SJSA1 (cell line): ENCODE data around the gene ADAMTS10. TPM values are rescaled to one million over a fixed set of nuclear protein-coding genes. Genes with fewer than 3 reads are reported as not detected.
"Not testable (repeated sequence)": the region's sequence is repeated elsewhere in the genome, so short reads cannot be mapped to it uniquely, and the experiment has no call there.

ENCODE experiments used
- DNase-seq, 2 experiments: peaks; one replicate each; pipeline ENCODE4 v3.0.0-alpha.2; 2015 to 2020; ENCODE audit warnings: low spot score in 2 of 2, low read depth in 1 of 2
- H3K27ac ChIP-seq: fragments of 250-450 bp; sonication (Bioruptor Pico); 2 replicates; pipeline ENCODE4 v1.5.1; 2020; ENCODE audit warnings: mild to moderate bottlenecking, moderate library complexity
- H3K27me3 ChIP-seq: fragments of 250-450 bp; sonication (Bioruptor Pico); replicated peaks from 2 replicates; pipeline ENCODE4 v1.5.1; 2020; ENCODE audit warnings: mild to moderate bottlenecking, moderate library complexity
- H3K36me3 ChIP-seq: fragments of 250-450 bp; sonication (Bioruptor Pico); 2 replicates; pipeline ENCODE4 v1.5.1; 2020; ENCODE audit warnings: mild to moderate bottlenecking
- H3K4me1 ChIP-seq: fragments of 250-450 bp; sonication (Bioruptor Pico); replicated peaks from 2 replicates; pipeline ENCODE4 v1.6.1; 2021; ENCODE audit warnings: mild to moderate bottlenecking
- H3K4me3 ChIP-seq: fragments of 250-450 bp; sonication (Bioruptor Pico); 2 replicates; pipeline ENCODE4 v1.5.1; 2020; ENCODE audit warnings: mild to moderate bottlenecking
- H3K9me3 ChIP-seq: fragments of 250-450 bp; sonication (Bioruptor Pico); replicated peaks from 2 replicates; pipeline ENCODE4 v1.5.1; 2020; ENCODE audit warnings: mild to moderate bottlenecking
- total RNA-seq: library from RNA; depleted of rRNA; stranded (reverse); fragments of >200 nt; shearing (Covaris generic); gene quantifications from 2 replicates; pipeline ENCODE4 v1.2.3, GENCODE V29; 2014

Gene ADAMTS10
- total RNA-seq, 1 experiment from 2014 or later: 6.3 TPM

- Histone ChIP-seq H3K9me3 (no peaks in the 10 kb centered on the region), H3K27me3 (no peaks in the 10 kb centered on the region), H3K4me3 (no peak overlapping the region), H3K4me1 (peaks cover 36% of the 10 kb centered on the region), H3K27ac (0 out of 2 replicates have a peak overlapping the region, but pooled peaks have one; percentile 17), H3K36me3 (no peaks in the 10 kb centered on the region)
- no peak for DNase-seq
These were observed 34.1 kb downstream of the ADAMTS10 start for GRCh38 chr19:8576273-8576993.

GRCh38 chr19:8575467-8575997, 35.0 kb downstream of the ADAMTS10 start:
- no peaks in the 10 kb centered on the region for H3K36me3 ChIP-seq
- DNase-seq: peak; percentile 69 to 80
- H3K4me1 ChIP-seq: peaks cover 42% of the 10 kb centered on the region
- no peaks in the 10 kb centered on the region for H3K27me3 ChIP-seq
- H3K27ac ChIP-seq: no peak overlapping the region
- H3K4me3 ChIP-seq: no peak overlapping the region
- no peaks in the 10 kb centered on the region for H3K9me3 ChIP-seq

DNA sequence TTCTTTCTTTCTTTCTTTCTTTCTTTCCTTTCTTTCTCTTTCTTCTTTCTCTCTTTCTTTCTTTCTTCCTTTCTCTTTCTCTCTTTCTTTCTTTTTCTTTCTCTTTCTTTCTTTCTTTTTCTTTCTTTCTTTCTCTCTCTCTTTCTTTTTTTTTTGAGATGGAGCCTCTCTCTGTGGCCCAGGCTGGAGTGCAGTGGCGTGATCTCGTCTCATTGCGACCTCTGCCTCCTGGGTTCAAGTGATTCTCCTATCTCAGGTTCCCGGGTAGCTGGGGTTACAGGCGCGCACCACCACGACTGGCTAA, 35.9 kb downstream of the ADAMTS10 start:
- not testable (repeated sequence) for H3K27me3 ChIP-seq, H3K4me3 ChIP-seq, DNase-seq, H3K27ac ChIP-seq, H3K36me3 ChIP-seq, H3K9me3 ChIP-seq
- H3K4me1 ChIP-seq: peaks cover 50% of the 10 kb centered on the region

DNA sequence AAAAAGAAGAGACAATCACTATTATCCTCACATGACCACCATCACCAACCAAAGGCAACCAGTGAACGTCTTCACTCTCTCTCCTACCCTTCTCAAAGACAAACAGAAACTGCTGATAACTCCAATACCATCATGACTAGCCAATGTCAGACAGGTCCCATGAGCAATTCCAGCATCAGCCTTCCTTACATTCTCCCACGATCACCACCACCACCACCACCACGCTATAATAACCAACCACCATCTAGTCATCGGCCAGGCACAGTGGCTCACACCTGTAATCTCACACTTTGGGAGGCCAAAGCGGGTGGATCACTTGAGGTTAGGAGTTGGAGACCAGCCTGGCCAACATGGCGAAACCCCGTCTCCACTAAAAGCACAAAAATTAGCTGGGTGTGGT, 37.2 kb downstream of the ADAMTS10 start:
- Histone ChIP-seq H3K27me3 (no peaks in the 10 kb centered on the region), H3K9me3 (no peaks in the 10 kb centered on the region), H3K4me3 (no peak overlapping the region), H3K4me1 (peaks cover 59% of the 10 kb centered on the region), H3K27ac (no peak overlapping the region), H3K36me3 (no peaks in the 10 kb centered on the region)
- no peak for DNase-seq

GRCh38 chr19:8571006-8571411, 39.5 kb downstream of the ADAMTS10 start:
- Histone ChIP-seq H3K27ac (peak overlapping the region; percentile 24), H3K36me3 (no peaks in the 10 kb centered on the region), H3K9me3 (no peaks in the 10 kb centered on the region), H3K4me1 (peaks cover 54% of the 10 kb centered on the region), H3K27me3 (no peaks in the 10 kb centered on the region), H3K4me3 (no peak overlapping the region)
- DNase-seq: peak; percentile 88 to 94

DNA sequence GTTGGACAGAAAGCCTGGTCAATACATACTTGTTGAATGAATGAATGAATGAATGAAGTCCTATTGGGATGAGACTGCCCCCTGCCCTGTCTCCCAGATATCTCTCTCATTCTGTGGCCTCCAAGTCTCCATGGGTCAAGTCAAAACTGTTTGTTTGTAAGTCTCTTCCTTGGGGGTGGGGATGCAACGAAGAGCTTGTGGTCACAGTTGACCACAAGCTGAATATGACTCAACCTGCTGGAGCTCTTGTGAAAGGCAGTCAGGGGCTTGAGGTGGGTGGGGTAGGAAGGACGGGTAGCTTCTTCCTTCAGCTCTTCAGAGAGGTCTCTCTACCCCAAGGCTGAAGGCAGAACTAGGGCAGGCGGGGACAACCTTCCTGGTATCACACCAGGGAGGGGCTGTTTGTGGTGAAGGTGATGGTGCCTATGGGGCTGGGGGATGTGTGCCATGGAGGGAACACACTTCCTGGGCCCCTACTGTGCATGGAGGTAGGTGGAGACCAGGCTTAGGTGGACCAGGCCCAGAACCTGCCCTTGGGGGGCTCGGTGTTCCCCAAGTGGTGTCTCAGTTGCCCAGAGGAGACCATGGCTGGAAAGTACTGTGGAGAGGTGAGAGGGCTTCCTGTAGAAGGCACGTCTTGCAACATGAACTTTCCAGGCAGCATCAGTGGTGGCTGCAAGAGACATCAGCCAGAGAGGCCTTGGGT, 41.3 kb downstream of the ADAMTS10 start:
- H3K9me3 ChIP-seq: no peaks in the 10 kb centered on the region
- H3K27me3 ChIP-seq: no peaks in the 10 kb centered on the region
- H3K27ac ChIP-seq: peak overlapping the region; percentile 66
- no peak overlapping the region for H3K4me3 ChIP-seq
- H3K36me3 ChIP-seq: no peaks in the 10 kb centered on the region
- H3K4me1 ChIP-seq: peaks cover 44% of the 10 kb centered on the region
- peak; percentile 93 to 94 for DNase-seq

DNA sequence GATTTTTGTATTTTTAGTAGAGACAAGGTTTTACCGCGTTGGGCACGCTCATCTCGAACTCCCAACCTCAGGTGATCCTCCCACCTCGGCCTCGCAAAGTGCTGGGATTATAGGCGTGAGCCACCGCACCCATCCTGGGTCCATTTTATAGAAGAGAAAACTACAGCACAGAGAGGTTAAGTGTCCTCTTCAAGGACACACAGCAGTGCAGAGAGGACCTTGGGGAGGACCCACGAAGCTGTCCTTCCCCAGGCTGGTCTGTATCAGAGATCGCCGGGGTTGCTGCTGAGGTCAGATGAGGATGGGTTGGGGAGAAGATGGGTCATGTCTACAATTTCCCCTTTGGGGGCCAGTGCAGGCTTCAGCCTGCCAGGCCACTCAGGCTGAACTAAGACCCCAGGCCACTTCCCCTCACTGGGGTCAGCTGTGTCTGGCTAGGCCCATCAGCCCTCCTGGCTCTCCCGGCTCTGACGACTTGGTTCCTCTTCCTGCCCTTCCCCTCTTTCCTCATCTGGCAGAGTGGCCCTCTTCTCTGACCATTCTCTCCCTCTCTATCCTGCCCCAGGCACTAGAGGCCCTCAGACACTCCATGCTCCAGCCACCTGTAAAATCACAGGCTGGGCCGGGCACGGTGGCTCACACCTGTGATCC, 42.9 kb downstream of the ADAMTS10 start:
- Histone ChIP-seq H3K4me3 (no peak overlapping the region), H3K27me3 (no peaks in the 10 kb centered on the region), H3K4me1 (peaks cover 44% of the 10 kb centered on the region), H3K36me3 (no peaks in the 10 kb centered on the region), H3K9me3 (no peaks in the 10 kb centered on the region), H3K27ac (no peak overlapping the region)
- no peak for DNase-seq

DNA sequence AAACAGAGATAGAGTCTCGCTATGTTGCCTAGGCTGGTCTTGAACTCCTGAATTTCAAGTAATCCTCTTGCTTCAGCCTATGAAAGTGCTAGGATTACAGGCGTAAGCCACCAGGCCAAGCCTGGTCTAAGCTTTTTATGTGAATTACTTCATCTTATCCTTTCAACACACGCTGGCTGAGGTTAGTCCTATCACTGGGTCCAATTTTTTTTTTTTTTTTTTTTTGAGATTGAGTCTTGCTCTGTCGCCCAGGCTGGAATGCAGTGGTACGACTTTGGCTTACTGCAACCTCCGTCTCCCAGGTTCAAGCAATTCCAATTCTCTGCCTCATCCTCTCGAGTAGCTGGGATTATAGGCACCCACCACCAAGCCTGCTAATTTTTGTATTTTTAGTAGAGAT, 43.7 kb downstream of the ADAMTS10 start:
- H3K36me3 ChIP-seq: no peaks in the 10 kb centered on the region
- H3K9me3 ChIP-seq: no peaks in the 10 kb centered on the region
- H3K27ac ChIP-seq: no peak overlapping the region
- no peaks in the 10 kb centered on the region for H3K27me3 ChIP-seq
- DNase-seq: no peak
- peaks cover 36% of the 10 kb centered on the region for H3K4me1 ChIP-seq
- no peak overlapping the region for H3K4me3 ChIP-seq

DNA sequence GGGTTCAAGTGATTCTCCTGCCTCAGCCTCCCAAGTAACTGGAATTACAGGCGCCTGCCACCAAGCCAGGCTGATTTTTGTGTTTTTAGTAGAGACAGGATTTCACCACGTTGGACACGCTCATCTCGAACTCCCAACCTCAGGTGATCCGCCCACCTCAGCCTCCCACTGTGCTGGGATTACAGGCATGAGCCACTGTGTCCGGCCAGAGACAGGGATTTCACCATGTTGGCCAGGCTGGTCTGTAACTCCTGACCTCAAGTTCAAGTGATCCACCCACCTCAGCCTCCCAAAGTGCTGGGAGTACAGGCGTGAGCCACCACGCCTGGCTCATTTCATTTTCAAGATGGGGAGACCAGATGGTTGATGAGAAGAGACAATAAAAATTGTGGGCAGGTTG, 45.6 kb downstream of the ADAMTS10 start:
- not testable (repeated sequence) for H3K9me3 ChIP-seq, H3K36me3 ChIP-seq, DNase-seq, H3K4me3 ChIP-seq, H3K27me3 ChIP-seq, H3K27ac ChIP-seq
- peaks cover 16% of the 10 kb centered on the region for H3K4me1 ChIP-seq

- Histone ChIP-seq H3K4me1 (no peaks in the 10 kb centered on the region), H3K36me3 (no peaks in the 10 kb centered on the region), H3K9me3 (no peaks in the 10 kb centered on the region), H3K27ac (no peak overlapping the region), H3K4me3 (no peak overlapping the region), H3K27me3 (no peaks in the 10 kb centered on the region)
- DNase-seq: no peak
These were observed 49.3 kb downstream of the ADAMTS10 start for GRCh38 chr19:8561075-8561764.

GRCh38 chr19:8558325-8558724, 52.2 kb downstream of the ADAMTS10 start:
- H3K4me3 ChIP-seq: no peak overlapping the region
- H3K27ac ChIP-seq: no peak overlapping the region
- H3K9me3 ChIP-seq: no peaks in the 10 kb centered on the region
- no peak for DNase-seq
- H3K36me3 ChIP-seq: no peaks in the 10 kb centered on the region
- no peaks in the 10 kb centered on the region for H3K27me3 ChIP-seq
- H3K4me1 ChIP-seq: no peaks in the 10 kb centered on the region

GRCh38 chr19:8557642-8558238, 52.8 kb downstream of the ADAMTS10 start:
- Histone ChIP-seq H3K4me3 (no peak overlapping the region), H3K4me1 (no peaks in the 10 kb centered on the region), H3K9me3 (no peaks in the 10 kb centered on the region), H3K36me3 (no peaks in the 10 kb centered on the region), H3K27ac (no peak overlapping the region), H3K27me3 (no peaks in the 10 kb centered on the region)
- DNase-seq: no peak

DNA sequence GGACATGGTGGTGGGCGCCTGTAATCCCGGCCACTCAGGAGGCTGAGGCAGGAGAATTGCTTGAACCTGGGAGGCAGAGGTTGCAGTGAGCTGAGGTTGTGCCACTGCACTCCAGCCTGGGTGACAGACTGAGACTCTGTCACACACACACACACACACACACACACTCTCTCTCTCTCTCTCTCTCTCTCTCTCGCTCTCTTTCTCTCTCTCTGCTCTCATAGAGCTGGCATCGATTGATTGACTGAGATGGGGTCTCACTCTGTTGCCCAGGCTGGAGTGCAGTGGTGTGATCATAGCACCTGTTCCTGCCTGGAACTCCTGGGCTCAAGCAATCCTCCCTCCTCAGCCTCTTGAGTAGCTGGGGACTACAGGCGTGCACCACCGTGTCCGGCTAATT, 56.8 kb downstream of the ADAMTS10 start:
- H3K9me3 ChIP-seq, H3K27me3 ChIP-seq, H3K4me1 ChIP-seq, H3K27ac ChIP-seq, H3K4me3 ChIP-seq, H3K36me3 ChIP-seq, DNase-seq: not testable (repeated sequence)
